ENCODE results near the gene ITGB8. TPM values are rescaled to one million over a fixed set of nuclear protein-coding genes. Genes with fewer than 3 reads are reported as not detected.

ITGB8 gene
- total and polyA plus RNA-seq, 4 experiments from 2014 or later = 0.11 to 0.12 TPM; not detected in 2

- intact Hi-C loops (cut with micrococcal nuclease) = no loop called here
- H3K36me3 ChIP-seq (ENCODE audit: insufficient read depth, low read length) = no peaks in the 10 kb centered on the region
- CTCF ChIA-PET (ENCODE audit: partially characterized antibody) = no interaction called here
- H3K27ac ChIP-seq (ENCODE audit: low read depth, low read length) = no peak overlapping the region
- Mint-ChIP-seq H3K27me3 (no peaks in the 10 kb centered on the region), H3K4me1 (no peaks in the 10 kb centered on the region), H3K4me3 (no peak overlapping the region), H3K36me3 (no peaks in the 10 kb centered on the region), H3K27ac (no peak overlapping the region), H3K9me3 (peaks cover 0 to 3% (median 0%) of the 10 kb centered on the region in 8 donors)
- no peaks in the 10 kb centered on the region for H3K27me3 ChIP-seq (ENCODE audit: insufficient read depth, low read length)
- POLR2A ChIA-PET (ENCODE audit: partially characterized antibody) = no interaction called here
- no peak for DNase-seq
- no peak overlapping the region for H3K4me3 ChIP-seq (ENCODE audit: low read length in 2 of 2)
- no peaks in the 10 kb centered on the region for H3K4me1 ChIP-seq (ENCODE audit: insufficient read depth, low read length)
- H3K9me3 ChIP-seq (ENCODE audit: control insufficient read depth in 1 of 2, low read length in 2 of 2) = no peaks in the 10 kb centered on the region
Observed at GRCh38 chr7:20454202-20454601, 123.5 kb downstream of the ITGB8 start.

DNA sequence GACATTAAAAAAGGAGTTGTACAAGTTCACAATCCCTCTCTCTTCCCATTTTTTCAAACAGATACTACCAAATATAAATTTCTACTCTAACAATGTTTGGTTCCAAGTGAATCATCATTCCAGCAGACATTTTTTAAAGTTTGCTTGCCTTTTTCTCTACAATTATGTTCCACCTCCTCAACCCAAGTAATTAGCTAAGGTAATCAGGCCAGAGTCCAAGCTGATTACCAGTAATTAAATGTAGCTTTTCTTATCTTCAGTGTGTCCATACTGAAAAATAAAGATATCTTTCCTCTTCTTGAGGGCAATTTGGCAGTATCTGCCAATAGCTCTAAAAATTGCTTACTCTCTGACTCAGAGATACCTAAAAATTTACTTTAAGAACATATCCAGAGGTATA, 126.0 kb downstream of the ITGB8 start:
- intact Hi-C loops (cut with micrococcal nuclease) = no loop called here
- Histone ChIP-seq H3K27me3 (ENCODE audit: insufficient read depth, low read length) (no peaks in the 10 kb centered on the region), H3K27ac (ENCODE audit: low read depth, low read length) (no peak overlapping the region), H3K9me3 (ENCODE audit: control insufficient read depth in 1 of 2, low read length in 2 of 2) (no peaks in the 10 kb centered on the region), H3K36me3 (ENCODE audit: insufficient read depth, low read length) (no peaks in the 10 kb centered on the region), H3K4me3 (ENCODE audit: low read length in 2 of 2) (no peak overlapping the region), H3K4me1 (ENCODE audit: insufficient read depth, low read length) (no peaks in the 10 kb centered on the region)
- no peak for DNase-seq
- CTCF ChIA-PET (ENCODE audit: partially characterized antibody) = no interaction called here
- no peaks in the 10 kb centered on the region for H3K4me1 Mint-ChIP-seq
- peaks cover 0 to 3% (median 0%) of the 10 kb centered on the region in 8 donors for H3K9me3 Mint-ChIP-seq
- POLR2A ChIA-PET (ENCODE audit: partially characterized antibody) = no interaction called here
- no peak overlapping the region for H3K27ac Mint-ChIP-seq
- H3K36me3 Mint-ChIP-seq = no peaks in the 10 kb centered on the region
- H3K4me3 Mint-ChIP-seq = no peak overlapping the region
- H3K27me3 Mint-ChIP-seq = no peaks in the 10 kb centered on the region

DNA sequence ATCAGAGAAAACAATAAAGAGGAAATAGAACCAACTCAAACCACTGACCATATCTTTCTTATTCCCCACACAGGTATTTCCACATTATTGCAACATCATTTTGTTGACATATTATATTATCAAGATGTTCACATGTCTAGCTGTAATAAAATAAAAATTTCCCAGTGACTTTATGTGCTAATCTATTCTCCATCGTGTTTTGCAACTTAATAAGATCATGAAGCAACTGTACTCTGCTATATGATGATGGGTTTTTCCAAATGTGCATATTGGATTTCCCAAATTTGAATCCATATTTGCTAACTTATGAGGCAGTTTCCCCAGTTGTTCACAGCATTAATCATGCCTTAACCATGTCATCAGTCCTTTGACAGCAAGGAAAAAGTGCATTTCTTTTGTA, 127.8 kb downstream of the ITGB8 start:
- POLR2A ChIA-PET (ENCODE audit: partially characterized antibody) = no interaction called here
- H3K36me3 ChIP-seq (ENCODE audit: insufficient read depth, low read length) = no peaks in the 10 kb centered on the region
- DNase-seq = no peak

DNA sequence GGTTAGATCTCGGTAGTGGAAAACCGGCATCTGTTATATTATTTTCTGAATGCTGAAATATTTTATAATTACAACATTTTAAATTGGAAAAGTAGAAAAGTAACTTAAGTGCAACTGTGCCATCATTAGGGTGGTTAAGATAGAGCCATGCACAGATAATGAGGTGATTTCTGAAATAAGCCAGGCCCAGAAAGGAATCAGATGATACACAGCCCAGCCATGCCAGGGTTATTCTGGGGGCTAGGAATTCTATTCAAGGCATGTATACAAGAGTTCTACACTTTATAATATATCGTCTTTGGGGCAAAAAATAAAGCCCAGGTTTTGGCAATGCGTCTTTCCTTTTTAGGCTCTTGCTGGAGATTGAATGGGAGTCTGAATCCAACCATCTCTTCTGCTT, 128.7 kb downstream of the ITGB8 start:
- intact Hi-C loops (cut with micrococcal nuclease) = no loop called here
- Mint-ChIP-seq H3K4me1 (no peaks in the 10 kb centered on the region), H3K9me3 (peaks cover 0 to 3% (median under 1%) of the 10 kb centered on the region in 8 donors), H3K36me3 (no peaks in the 10 kb centered on the region), H3K27me3 (no peaks in the 10 kb centered on the region), H3K27ac (no peak overlapping the region), H3K4me3 (no peak overlapping the region)
- no peak overlapping the region for H3K27ac ChIP-seq (ENCODE audit: low read depth, low read length)
- no peaks in the 10 kb centered on the region for H3K9me3 ChIP-seq (ENCODE audit: control insufficient read depth in 1 of 2, low read length in 2 of 2)
- H3K4me3 ChIP-seq (ENCODE audit: low read length in 2 of 2) = no peak overlapping the region
- CTCF ChIA-PET (ENCODE audit: partially characterized antibody) = no interaction called here
- H3K4me1 ChIP-seq (ENCODE audit: insufficient read depth, low read length) = no peaks in the 10 kb centered on the region
- DNase-seq = no peak
- POLR2A ChIA-PET (ENCODE audit: partially characterized antibody) = no interaction called here
- H3K27me3 ChIP-seq (ENCODE audit: insufficient read depth, low read length) = no peaks in the 10 kb centered on the region
- H3K36me3 ChIP-seq (ENCODE audit: insufficient read depth, low read length) = no peaks in the 10 kb centered on the region

More for the DNA sequence above, 127.8 kb downstream of the ITGB8 start:
- Mint-ChIP-seq H3K4me1 (no peaks in the 10 kb centered on the region), H3K9me3 (peaks cover 0 to 3% (median 0%) of the 10 kb centered on the region in 8 donors), H3K27me3 (no peaks in the 10 kb centered on the region), H3K4me3 (no peak overlapping the region), H3K36me3 (no peaks in the 10 kb centered on the region), H3K27ac (no peak overlapping the region)
- intact Hi-C loops (cut with micrococcal nuclease) = no loop called here
- Histone ChIP-seq H3K4me1 (ENCODE audit: insufficient read depth, low read length) (no peaks in the 10 kb centered on the region), H3K27ac (ENCODE audit: low read depth, low read length) (no peak overlapping the region), H3K27me3 (ENCODE audit: insufficient read depth, low read length) (no peaks in the 10 kb centered on the region), H3K9me3 (ENCODE audit: control insufficient read depth in 1 of 2, low read length in 2 of 2) (no peaks in the 10 kb centered on the region), H3K4me3 (ENCODE audit: low read length in 2 of 2) (no peak overlapping the region)
- CTCF ChIA-PET (ENCODE audit: partially characterized antibody) = no interaction called here

DNA sequence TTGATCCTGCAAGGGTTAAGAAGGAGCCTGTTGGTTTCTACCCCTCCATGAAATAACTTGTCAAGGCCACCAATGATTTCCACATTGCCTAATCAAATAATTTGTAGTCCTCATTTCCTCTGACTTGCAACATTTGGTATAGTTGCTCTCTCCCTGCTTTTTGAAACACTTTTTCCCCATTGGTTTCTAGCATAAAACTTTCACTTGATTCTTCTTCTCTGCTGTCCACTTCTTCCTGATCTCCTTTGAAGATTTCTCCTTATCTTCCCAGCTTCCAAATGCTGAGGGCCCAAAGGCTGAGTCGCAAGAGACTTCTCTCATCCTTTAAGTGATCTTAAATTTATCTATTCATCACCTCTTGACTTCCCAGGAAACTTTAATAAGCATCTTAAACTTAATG, 134.2 kb downstream of the ITGB8 start:
- H3K9me3 ChIP-seq (ENCODE audit: control insufficient read depth in 1 of 2, low read length in 2 of 2) = no peaks in the 10 kb centered on the region
- no peak overlapping the region for H3K4me3 ChIP-seq (ENCODE audit: low read length in 2 of 2)
- H3K4me1 ChIP-seq (ENCODE audit: insufficient read depth, low read length) = no peaks in the 10 kb centered on the region
- H3K27ac Mint-ChIP-seq = peak overlapping the region in 1 of 7 donors; percentile 58
- no peaks in the 10 kb centered on the region for H3K27me3 Mint-ChIP-seq
- H3K4me1 Mint-ChIP-seq = no peaks in the 10 kb centered on the region
- no peaks in the 10 kb centered on the region for H3K36me3 ChIP-seq (ENCODE audit: insufficient read depth, low read length)
- peaks cover 0 to 6% (median 0%) of the 10 kb centered on the region in 8 donors for H3K9me3 Mint-ChIP-seq
- ChIA-PET CTCF (ENCODE audit: partially characterized antibody) (no interaction called here), POLR2A (ENCODE audit: partially characterized antibody) (no interaction called here)
- H3K4me3 Mint-ChIP-seq = no peak overlapping the region
- no peak for DNase-seq
- intact Hi-C loops (cut with micrococcal nuclease) = no loop called here
- no peaks in the 10 kb centered on the region for H3K36me3 Mint-ChIP-seq
- H3K27me3 ChIP-seq (ENCODE audit: insufficient read depth, low read length) = no peaks in the 10 kb centered on the region
- H3K27ac ChIP-seq (ENCODE audit: low read depth, low read length) = no peak overlapping the region

Other genes with a start within 250 kb of the ITGB8 start
- gene MACC1, start 113.5 kb upstream of the ITGB8 start, total RNA-seq = under 1 TPM in 1 of 2 experiments, not detected in 1; 0.09 TPM
- under 1 TPM in 1 of 2 donors, not detected in 1; 0.05 TPM for gene MACC1, start 113.5 kb upstream of the ITGB8 start, polyA plus RNA-seq

Measured in CD4-positive, alpha-beta memory T cell (primary cell).